RWPE1 (cell line): ENCODE results near the gene OST4.
"Not testable (repeated sequence)": the region's sequence is repeated elsewhere in the genome, so short reads cannot be mapped to it uniquely, and the experiment has no call there.

Experiments used
- CTCF ChIA-PET: fragments of 350-600 bp; sonication (Branson Sonifier 250); formaldehyde crosslinking; extraction: SDS; loops from one replicate; lab custom pipeline; 2021; lab: Yijun Ruan, JAX
- POLR2A ChIA-PET: fragments of 400-600 bp; formaldehyde crosslinking; extraction: SDS; loops from one replicate; lab custom pipeline; 2020; ENCODE audit warnings: antibody characterized with exemption; ENCODE audit not compliant: low non-redundant PET; lab: Yijun Ruan, JAX
- DNase-seq: peaks from one replicate; pipeline ENCODE4 v3.0.0; 2012; ENCODE audit warnings: low spot score
- H3K27ac ChIP-seq: fragments of 450-650 bp; 2 replicates; pipeline ENCODE4 v1.5.1; 2017
- CTCF ChIP-seq: fragments of 450-650 bp; conservative IDR thresholded peaks from 2 replicates; pipeline ENCODE4 v1.5.1; 2017; ENCODE audit warnings: low read depth, mild to moderate bottlenecking

Gene OST4

GRCh38 chr2:27080140-27080469, 8.7 kb upstream of the OST4 start:
- POLR2A ChIA-PET, result no interaction called here

GRCh38 chr2:27079233-27080139, 8.0 kb upstream of the OST4 start:
- CTCF ChIA-PET, result interaction anchor here (0.6 to 1.1 kb wide), 2 partner anchors 118 to 252 kb away, joined by 3 to 4 read pairs; no protein-coding TSS in a partner anchor
- POLR2A ChIA-PET, result no interaction called here
- TF ChIP-seq CTCF, result no peak
- 0 out of 2 replicates have a peak overlapping the region, but pooled peaks have one; percentile 83 for H3K27ac ChIP-seq
- DNase-seq, result no peak

More at GRCh38 chr2:27080140-27080469, 8.7 kb upstream of the OST4 start:
- CTCF ChIA-PET, result interaction anchor here (1.3 kb wide), 1 partner anchor 234 kb away, joined by 5 read pairs; no protein-coding TSS in a partner anchor
- TF ChIP-seq CTCF, result no peak
- DNase-seq, result no peak
- peak overlapping the region; percentile 83; the same call in 1 of the 2 replicates for H3K27ac ChIP-seq

GRCh38 chr2:27078267-27079194, 7.1 kb upstream of the OST4 start, which contains the start of gene EMILIN1:
Gene EMILIN1 (plus strand): TSS chr2:27078615. CDS start chr2:27079066, 451 bp downstream.
- no peak within 1 kb of the TSS for H3K27ac ChIP-seq
- ChIA-PET CTCF (interaction anchor here (0.6 to 1.1 kb wide), 3 partner anchors 117 to 251 kb away, joined by 3 to 4 read pairs (median 3); no protein-coding TSS in a partner anchor), POLR2A (no interaction called here)
- no peak for TF ChIP-seq CTCF
- DNase-seq, result no peak

- CTCF ChIA-PET, result no interaction called here
- DNase-seq, result no peak
- H3K27ac ChIP-seq, result no peak overlapping the region
- POLR2A ChIA-PET, result interaction anchor here (0.5 to 0.8 kb wide), 2 partner anchors 9 to 33 kb away, joined by 3 read pairs; partner anchors contain the start of gene KHK
- no peak for TF ChIP-seq CTCF
Measured at GRCh38 chr2:27077231-27077630, 5.8 kb upstream of the OST4 start.

- POLR2A ChIA-PET, result interaction anchor here (0.8 kb wide), 1 partner anchor 10 kb away, joined by 3 read pairs; the partner anchor contains the start of gene KHK
- no peak for TF ChIP-seq CTCF
- DNase-seq, result no peak
- no peak overlapping the region for H3K27ac ChIP-seq
- CTCF ChIA-PET, result no interaction called here
Measured at GRCh38 chr2:27076323-27076722, 4.9 kb upstream of the OST4 start.

GRCh38 chr2:27075566-27075871, 4.1 kb upstream of the OST4 start:
- H3K27ac ChIP-seq, POLR2A ChIA-PET, DNase-seq, CTCF ChIA-PET: not testable (repeated sequence)
